ENCODE data around the gene CNN2. TPM values are rescaled to one million over a fixed set of nuclear protein-coding genes. Genes with fewer than 3 reads are reported as not detected.

The CNN2 gene
- total RNA-seq, 1 experiment from 2014 or later, result 194 TPM

GRCh38 chr19:1049800-1050199 is 23.4 kb downstream of the CNN2 start:
- H3K27me3 ChIP-seq (replicated peaks; ENCODE audit: control insufficient read depth, insufficient read depth, low read length), result no peaks in the 10 kb centered on the region
- no peak overlapping the region for H3K27ac Mint-ChIP-seq (ENCODE audit: unreplicated experiment)
- no peaks in the 10 kb centered on the region for H3K27me3 Mint-ChIP-seq (ENCODE audit: insufficient read depth, unreplicated experiment)
- no peak overlapping the region for H3K4me3 ChIP-seq (ENCODE audit: low read depth, low read length)
- no TSS peak for BruUV-seq (replicated peaks)
- no peaks in the 10 kb centered on the region for H3K4me1 Mint-ChIP-seq (ENCODE audit: low read depth, unreplicated experiment)
- DNase-seq, result no peak
- CTCF ChIA-PET, result no interaction called here
- no peaks in the 10 kb centered on the region for H3K9me3 ChIP-seq
- no peaks in the 10 kb centered on the region for H3K36me3 ChIP-seq (ENCODE audit: control insufficient read depth, insufficient read depth, low read length)
- peaks cover 14% of the 10 kb centered on the region for H3K36me3 Mint-ChIP-seq (ENCODE audit: insufficient read depth, unreplicated experiment)
- TF ChIP-seq CTCF (IDR thresholded peaks at IDR 0.05; ENCODE audit: insufficient read depth in 1 of 2, low read depth in 1 of 2, low read length in 1 of 2, severe bottlenecking in 1 of 2, unreplicated experiment in 1 of 2), result no peak
- POLR2A ChIA-PET, result no interaction called here
- H3K9me3 Mint-ChIP-seq (ENCODE audit: unreplicated experiment), result no peaks in the 10 kb centered on the region
- H3K4me3 Mint-ChIP-seq (ENCODE audit: unreplicated experiment), result no peak overlapping the region
- H3K4me1 ChIP-seq, result no peaks in the 10 kb centered on the region
- intact Hi-C loops (cut with micrococcal nuclease; ENCODE audit: unreplicated experiment), result no loop called here

GRCh38 chr19:1050989-1051788 is 24.8 kb downstream of the CNN2 start:
- Histone ChIP-seq H3K9me3 (no peaks in the 10 kb centered on the region), H3K4me1 (no peaks in the 10 kb centered on the region), H3K4me3 (ENCODE audit: low read depth, low read length) (no peak overlapping the region), H3K36me3 (ENCODE audit: control insufficient read depth, insufficient read depth, low read length) (no peaks in the 10 kb centered on the region), H3K27me3 (replicated peaks; ENCODE audit: control insufficient read depth, insufficient read depth, low read length) (no peaks in the 10 kb centered on the region)
- Mint-ChIP-seq H3K9me3 (ENCODE audit: unreplicated experiment) (no peaks in the 10 kb centered on the region), H3K36me3 (ENCODE audit: insufficient read depth, unreplicated experiment) (peaks cover 6% of the 10 kb centered on the region), H3K4me1 (ENCODE audit: low read depth, unreplicated experiment) (no peaks in the 10 kb centered on the region), H3K27ac (ENCODE audit: unreplicated experiment) (no peak overlapping the region), H3K27me3 (ENCODE audit: insufficient read depth, unreplicated experiment) (no peaks in the 10 kb centered on the region), H3K4me3 (ENCODE audit: unreplicated experiment) (no peak overlapping the region)
- ChIA-PET POLR2A (no interaction called here), CTCF (no interaction called here)
- intact Hi-C loops (cut with micrococcal nuclease; ENCODE audit: unreplicated experiment), result no loop called here
- DNase-seq, result no peak
- TF ChIP-seq CTCF (IDR thresholded peaks at IDR 0.05; ENCODE audit: insufficient read depth in 1 of 2, low read depth in 1 of 2, low read length in 1 of 2, severe bottlenecking in 1 of 2, unreplicated experiment in 1 of 2), result no peak
- BruUV-seq (replicated peaks), result no TSS peak

- BruUV-seq (replicated peaks), result no TSS peak
- Histone ChIP-seq H3K36me3 (ENCODE audit: control insufficient read depth, insufficient read depth, low read length) (no peaks in the 10 kb centered on the region), H3K27me3 (replicated peaks; ENCODE audit: control insufficient read depth, insufficient read depth, low read length) (no peaks in the 10 kb centered on the region), H3K4me3 (ENCODE audit: low read depth, low read length) (no peak overlapping the region), H3K9me3 (no peaks in the 10 kb centered on the region), H3K4me1 (no peaks in the 10 kb centered on the region)
- TF ChIP-seq CTCF (IDR thresholded peaks at IDR 0.05; ENCODE audit: insufficient read depth in 1 of 2, low read depth in 1 of 2, low read length in 1 of 2, severe bottlenecking in 1 of 2, unreplicated experiment in 1 of 2), result no peak
- no peaks in the 10 kb centered on the region for H3K27me3 Mint-ChIP-seq (ENCODE audit: insufficient read depth, unreplicated experiment)
- DNase-seq, result no peak
- POLR2A ChIA-PET, result no interaction called here
- no peaks in the 10 kb centered on the region for H3K9me3 Mint-ChIP-seq (ENCODE audit: unreplicated experiment)
- intact Hi-C loops (cut with micrococcal nuclease; ENCODE audit: unreplicated experiment), result no loop called here
- H3K27ac Mint-ChIP-seq (ENCODE audit: unreplicated experiment), result no peak overlapping the region
- CTCF ChIA-PET, result no interaction called here
- no peaks in the 10 kb centered on the region for H3K4me1 Mint-ChIP-seq (ENCODE audit: low read depth, unreplicated experiment)
- H3K36me3 Mint-ChIP-seq (ENCODE audit: insufficient read depth, unreplicated experiment), result peaks cover 6% of the 10 kb centered on the region
- no peak overlapping the region for H3K4me3 Mint-ChIP-seq (ENCODE audit: unreplicated experiment)
These were observed 25.4 kb downstream of the CNN2 start for GRCh38 chr19:1051791-1052190.
